GM20000 (cell line): ENCODE results near the gene MAN1A2.

Experiments
- DNase-seq: peaks from one replicate; pipeline ENCODE4 v3.0.0; 2012; ENCODE audit warnings: low spot score
- CTCF ChIP-seq: IDR thresholded peaks from 2 replicates; pipeline ENCODE4 v1.5.1; 2012; ENCODE audit warnings: mild to moderate bottlenecking, control low read depth; ENCODE audit errors: extremely low read depth, missing control alignments

The MAN1A2 gene

GRCh38 chr1:117565076-117565556 is 197.9 kb downstream of the MAN1A2 start:
- DNase-seq: no peak
- no peak for TF ChIP-seq CTCF

- TF ChIP-seq CTCF: no peak
- DNase-seq: no peak
Observed at GRCh38 chr1:117565745-117566455, 198.7 kb downstream of the MAN1A2 start.

- DNase-seq: no peak
- TF ChIP-seq CTCF: no peak
Observed at GRCh38 chr1:117566556-117566955, 199.3 kb downstream of the MAN1A2 start.

GRCh38 chr1:117567435-117567834 is 200.2 kb downstream of the MAN1A2 start:
- DNase-seq: no peak
- TF ChIP-seq CTCF: no peak

- TF ChIP-seq CTCF: no peak
- DNase-seq: no peak
Observed at GRCh38 chr1:117567976-117568375, 200.7 kb downstream of the MAN1A2 start.

GRCh38 chr1:117568999-117569398 is 201.8 kb downstream of the MAN1A2 start:
- no peak for TF ChIP-seq CTCF
- DNase-seq: no peak

GRCh38 chr1:117569856-117570255 is 202.6 kb downstream of the MAN1A2 start:
- TF ChIP-seq CTCF: no peak
- no peak for DNase-seq
